NCI-H146 (cell line): ENCODE data around the gene SPOCK2.

Experiments used
- DNase-seq: peaks from one replicate; lab custom pipeline; 2025; lab: John Stamatoyannopoulos, UW

Gene SPOCK2

DNA sequence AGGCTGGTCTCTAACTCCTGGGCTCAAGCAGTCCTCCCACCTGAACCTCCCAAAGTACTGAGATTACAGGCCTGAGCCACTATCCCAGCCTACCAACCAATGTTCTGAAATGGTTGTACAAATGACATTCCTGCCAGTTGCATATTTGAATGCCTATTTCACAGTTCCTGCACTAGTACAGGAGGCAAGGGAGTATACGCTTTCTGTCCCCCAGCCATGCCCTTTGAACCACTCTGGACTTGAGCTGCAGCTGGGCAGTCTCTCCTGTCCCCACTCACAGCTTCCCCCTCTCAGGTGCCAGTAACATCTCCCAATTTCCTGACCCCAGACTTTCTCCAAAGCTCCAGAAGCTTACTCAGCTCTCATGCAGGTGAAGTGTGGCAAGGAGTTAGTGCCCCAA lies 58.9 kb downstream of the SPOCK2 start:
- no peak for DNase-seq

DNA sequence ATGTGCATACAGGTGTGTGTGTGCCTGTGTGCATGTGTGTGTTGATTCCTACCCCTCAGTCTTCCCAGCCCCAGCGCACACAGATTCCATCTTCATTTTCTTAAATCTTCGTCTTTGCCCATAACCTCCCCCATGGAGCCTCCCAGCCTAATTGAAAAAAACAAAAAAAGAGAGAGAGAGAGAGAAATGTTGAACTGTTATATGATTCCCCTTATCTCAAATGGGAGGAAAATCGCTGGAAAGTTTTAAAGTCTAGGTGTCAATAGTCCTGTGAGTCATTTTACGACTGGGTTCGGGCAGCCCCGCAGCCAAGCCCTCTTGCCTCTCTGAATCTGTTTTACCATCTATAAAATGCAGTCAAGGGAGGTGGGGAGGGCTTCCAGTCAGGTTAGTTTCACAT lies 60.9 kb downstream of the SPOCK2 start:
- DNase-seq: no peak

- no peak for DNase-seq
Observed at GRCh38 chr10:72026278-72027111, 61.9 kb downstream of the SPOCK2 start.

DNA sequence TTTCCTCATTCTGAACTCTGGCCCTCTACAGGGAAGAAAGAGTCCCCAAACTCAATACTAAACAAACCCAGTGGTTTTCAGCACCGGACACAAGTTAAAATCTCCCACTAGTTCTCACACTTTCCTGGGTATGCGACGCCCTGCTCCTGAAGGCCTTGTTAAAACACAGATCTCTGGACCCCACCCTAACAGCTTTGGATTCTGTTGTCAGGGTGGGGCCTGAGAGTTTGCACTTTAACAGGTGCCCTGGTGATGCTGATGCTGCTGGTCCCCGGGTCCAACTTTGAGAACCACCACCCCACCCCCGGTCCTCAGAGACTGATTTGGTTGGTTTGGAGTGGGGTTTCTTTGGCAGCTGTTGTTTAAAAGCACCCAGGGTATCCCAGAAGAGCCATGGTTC lies 62.5 kb downstream of the SPOCK2 start:
- DNase-seq: no peak

GRCh38 chr10:72025400-72025799 lies 63.0 kb downstream of the SPOCK2 start:
- DNase-seq: no peak

DNA sequence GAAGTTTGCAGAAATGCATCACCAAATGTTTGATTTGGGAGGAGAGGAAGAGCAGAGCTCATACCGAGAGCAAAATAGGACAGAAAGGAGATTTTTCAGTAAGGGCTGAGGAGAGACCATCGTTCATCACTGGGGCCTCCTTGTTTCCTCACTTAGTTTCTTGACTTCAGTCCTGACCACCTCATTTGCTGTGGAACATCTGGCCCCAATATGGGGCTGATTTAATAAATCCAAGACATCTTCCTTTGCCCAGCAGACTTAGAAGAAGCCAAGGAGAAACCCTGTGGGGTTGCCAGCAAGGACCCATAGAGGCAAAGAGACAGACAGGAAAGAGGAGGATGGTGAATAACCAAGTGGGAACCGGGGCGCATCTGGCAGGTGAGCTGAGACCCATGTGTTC lies 63.8 kb downstream of the SPOCK2 start:
- no peak for DNase-seq

- DNase-seq: no peak
Observed at GRCh38 chr10:72022228-72022627, 66.1 kb downstream of the SPOCK2 start.

DNA sequence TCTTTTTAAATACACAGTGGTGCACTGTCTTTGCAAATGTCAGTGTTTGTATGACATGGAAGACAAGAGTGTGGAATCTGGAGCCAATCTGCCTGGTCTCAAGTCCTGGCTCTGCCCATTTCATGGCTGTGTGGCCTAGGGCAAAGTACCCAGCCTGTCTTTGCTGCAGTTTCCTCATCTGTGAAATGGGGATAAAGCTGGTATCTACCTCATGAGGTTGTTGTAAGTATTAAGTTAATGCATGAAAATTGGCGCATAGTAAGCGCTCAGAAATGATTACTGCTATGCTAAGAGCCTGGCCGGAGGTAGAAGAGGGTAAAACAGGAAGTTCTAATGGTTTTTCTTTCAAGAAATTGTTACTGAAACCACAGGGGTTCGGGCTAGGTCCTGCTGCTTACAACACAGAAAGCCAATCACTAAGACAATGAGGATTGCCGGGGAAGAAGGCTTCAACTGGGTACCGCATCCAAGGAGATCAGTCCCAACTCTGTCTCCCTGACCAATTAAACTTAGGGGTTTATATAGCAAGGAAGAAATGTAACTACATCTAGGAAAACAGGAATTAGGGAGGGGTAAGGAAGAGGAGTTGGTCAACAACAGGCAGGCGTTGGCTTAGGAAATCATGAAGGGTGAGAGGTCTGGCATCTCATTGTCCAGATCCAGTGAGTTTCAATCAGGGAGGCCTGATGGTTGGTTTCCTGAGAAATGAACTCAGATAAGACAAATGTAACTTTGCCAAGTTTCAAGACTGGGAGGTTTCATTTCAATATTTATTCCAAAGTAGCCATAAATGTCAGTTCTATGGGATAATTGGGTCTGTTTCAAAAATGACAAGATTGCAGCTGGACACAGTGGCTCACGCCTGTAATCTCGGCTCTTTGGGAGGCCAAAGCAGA lies 67.2 kb downstream of the SPOCK2 start:
- no peak for DNase-seq

GRCh38 chr10:72019085-72019876 lies 69.1 kb downstream of the SPOCK2 start:
- DNase-seq: no peak

- DNase-seq: no peak
Observed at GRCh38 chr10:72016608-72017300, 71.6 kb downstream of the SPOCK2 start.

- no peak for DNase-seq
Observed at GRCh38 chr10:72015841-72016240, 72.5 kb downstream of the SPOCK2 start.

- no peak for DNase-seq
Observed at GRCh38 chr10:72014785-72015480, 73.4 kb downstream of the SPOCK2 start.

- no peak for DNase-seq
Observed at GRCh38 chr10:72014197-72014596, 74.2 kb downstream of the SPOCK2 start.

DNA sequence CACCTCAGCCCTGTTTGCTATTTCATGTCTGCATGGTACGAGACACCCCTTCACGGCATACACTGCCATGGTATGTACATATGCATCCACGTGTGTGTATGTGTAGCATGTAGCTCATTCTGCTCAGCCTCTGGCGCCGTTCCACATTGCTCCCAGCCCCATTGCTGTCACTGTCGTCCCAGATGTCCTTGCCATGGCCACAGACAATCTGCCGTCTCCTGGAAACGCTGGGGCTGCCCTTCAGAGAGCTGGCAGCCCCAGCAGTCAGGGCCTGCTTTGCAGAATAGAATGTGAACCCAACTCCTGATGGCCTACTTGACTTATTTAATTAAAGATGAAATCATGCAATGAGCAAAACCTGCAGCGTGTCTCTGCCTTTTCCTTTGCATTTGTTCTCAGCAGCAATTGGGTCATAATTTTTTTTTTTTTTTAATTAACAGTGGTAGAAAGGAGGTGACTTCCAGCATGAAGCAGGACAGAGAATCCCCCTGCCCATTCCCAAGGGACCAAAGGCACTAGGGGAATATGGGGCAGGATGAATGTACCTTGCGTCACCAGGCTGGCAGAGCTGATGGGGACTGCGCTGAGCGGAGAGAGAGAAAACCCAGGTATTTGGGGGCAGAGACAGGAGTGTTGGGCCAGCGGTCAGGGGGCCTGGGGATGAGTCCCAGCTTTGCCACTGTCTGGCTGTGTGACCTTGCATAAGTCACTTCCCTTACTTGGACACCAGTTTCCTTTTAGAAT lies 75.0 kb downstream of the SPOCK2 start:
- DNase-seq: no peak

GRCh38 chr10:72012796-72013195 lies 75.6 kb downstream of the SPOCK2 start:
- no peak for DNase-seq

- DNase-seq: no peak
Observed at GRCh38 chr10:72011976-72012512, 76.3 kb downstream of the SPOCK2 start.

DNA sequence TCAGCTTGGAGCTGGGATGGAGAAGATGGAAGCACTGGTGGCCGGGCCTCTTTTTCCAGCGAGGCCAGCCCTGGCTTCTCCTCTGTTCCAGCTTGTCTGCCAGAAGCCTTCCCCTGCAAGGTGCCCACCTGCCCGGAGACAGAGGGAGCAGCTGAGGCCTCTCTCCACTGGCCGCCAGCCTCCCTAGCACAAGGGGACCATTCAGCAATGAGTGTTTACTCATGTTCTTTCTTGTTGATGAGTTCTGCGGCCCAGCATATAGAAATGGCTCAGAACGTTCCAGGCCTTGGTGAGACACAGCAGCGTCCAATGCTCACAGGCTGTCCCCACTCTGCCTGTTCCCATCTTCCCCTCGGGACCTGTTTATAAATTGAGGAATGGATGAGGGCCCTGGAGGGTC lies 76.9 kb downstream of the SPOCK2 start:
- no peak for DNase-seq

DNA sequence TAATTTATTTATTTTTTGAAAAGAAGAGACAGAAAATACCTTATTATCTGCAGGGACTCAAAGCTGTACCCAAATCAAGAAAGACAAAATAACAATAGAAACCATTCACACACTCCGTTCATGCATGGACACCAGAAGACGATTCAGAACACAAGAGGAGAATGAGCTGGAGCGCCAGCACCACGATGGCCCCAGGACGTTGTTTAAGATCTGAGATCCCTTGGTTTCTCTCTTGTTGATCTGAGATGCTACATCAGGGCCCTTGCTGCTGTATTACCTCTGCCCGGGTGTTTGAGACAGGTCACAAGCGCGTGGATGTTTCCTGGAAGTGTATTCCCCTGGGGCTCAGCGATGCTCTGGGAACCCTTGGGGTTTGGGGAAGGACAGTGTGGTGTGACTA lies 77.3 kb downstream of the SPOCK2 start:
- no peak for DNase-seq

DNA sequence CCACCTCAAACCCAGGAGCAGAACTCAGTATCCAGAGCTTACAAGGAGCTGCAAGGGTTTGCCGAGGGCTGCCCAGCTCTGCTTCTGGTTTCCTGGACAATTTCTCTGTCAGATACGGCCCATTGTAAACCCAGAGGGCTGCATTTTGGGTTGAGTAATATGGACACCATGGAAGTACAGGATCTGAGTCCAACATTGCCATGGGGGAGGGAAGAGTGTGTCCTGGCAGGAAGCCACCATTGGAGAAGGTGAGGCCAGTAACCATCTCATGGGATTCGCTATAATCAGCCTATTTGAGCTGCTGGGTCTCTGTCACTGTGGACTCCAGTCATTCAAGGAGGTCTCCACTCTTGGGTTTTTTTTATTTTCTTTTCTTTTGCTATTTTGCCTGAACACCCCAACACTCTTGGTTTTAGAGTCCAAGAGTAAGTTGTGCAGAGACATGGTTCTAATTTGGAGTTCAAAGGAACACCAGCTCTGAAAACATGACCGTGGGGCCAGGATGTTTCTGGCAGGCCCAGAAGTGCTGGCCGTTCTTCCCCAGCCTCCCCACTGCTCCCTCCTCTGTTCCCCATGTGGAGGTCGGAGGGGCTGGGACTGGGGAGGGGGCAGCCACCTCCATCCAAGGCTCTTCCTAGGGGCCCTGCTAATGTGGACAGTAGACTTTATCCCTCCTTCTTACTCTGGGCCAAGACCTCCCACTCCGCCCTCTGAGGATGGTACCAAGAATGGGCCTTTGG lies 77.9 kb downstream of the SPOCK2 start:
- DNase-seq: no peak
